HG02798 (cell line): Measurements from ENCODE around the gene GGNBP2.

Source experiments
- ATAC-seq: cut with Tn5 transposase; IDR thresholded peaks from one replicate; pipeline ENCODE4 v1.9.1; 2021; ENCODE audit warnings: mild to moderate bottlenecking; ENCODE audit not compliant: unreplicated experiment, poor library complexity

Gene GGNBP2

GRCh38 chr17:36512641-36513040 lies 32.1 kb upstream of the GGNBP2 start:
- no peak for ATAC-seq

- no peak for ATAC-seq
Measured at GRCh38 chr17:36514856-36515255, 29.9 kb upstream of the GGNBP2 start.

- ATAC-seq: no peak
Measured at GRCh38 chr17:36515837-36516236, 28.9 kb upstream of the GGNBP2 start.

- no peak for ATAC-seq
Measured at GRCh38 chr17:36523113-36523512, 21.6 kb upstream of the GGNBP2 start.

GRCh38 chr17:36524428-36524876 lies 20.3 kb upstream of the GGNBP2 start:
- no peak for ATAC-seq

- ATAC-seq: no peak
Measured at GRCh38 chr17:36525113-36525512, 19.6 kb upstream of the GGNBP2 start.

- ATAC-seq: no peak
Measured at GRCh38 chr17:36525888-36526287, 18.8 kb upstream of the GGNBP2 start.

GRCh38 chr17:36527621-36528250 lies 17.0 kb upstream of the GGNBP2 start:
- no peak for ATAC-seq

- ATAC-seq: no peak
Measured at GRCh38 chr17:36529121-36529520, 15.6 kb upstream of the GGNBP2 start.

GRCh38 chr17:36532435-36532975 lies 12.2 kb upstream of the GGNBP2 start:
- no peak for ATAC-seq

GRCh38 chr17:36533935-36534839 lies 10.5 kb upstream of the GGNBP2 start:
- peak; percentile 32 for ATAC-seq

GRCh38 chr17:36534840-36535668 lies 9.7 kb upstream of the GGNBP2 start, which contains the start of the genes MYO19 and PIGW:
Gene MYO19 (minus strand): TSS chr17:36534868. CDS start chr17:36532538, 2,330 bp downstream.
Gene PIGW (plus strand): TSS chr17:36534987. CDS start chr17:36537102, 2,115 bp downstream.
- peak; percentile 83 for ATAC-seq

- ATAC-seq: peak; percentile 22
Measured at GRCh38 chr17:36535669-36536081, 9.0 kb upstream of the GGNBP2 start.

- ATAC-seq: no peak
Measured at GRCh38 chr17:36540696-36541095, 4.0 kb upstream of the GGNBP2 start.

GRCh38 chr17:36542755-36543154 lies 2.0 kb upstream of the GGNBP2 start:
- no peak for ATAC-seq

GRCh38 chr17:36544044-36544306 lies 744 bp upstream of the GGNBP2 start:
- no peak for ATAC-seq

- peak; percentile 49 for ATAC-seq
Measured at GRCh38 chr17:36545077-36545464, 352 bp downstream of the GGNBP2 start.

GRCh38 chr17:36545465-36546417 lies 1.0 kb downstream of the GGNBP2 start:
- ATAC-seq: peak; percentile 80

- no peak for ATAC-seq
Measured at GRCh38 chr17:36546418-36547093, 1.8 kb downstream of the GGNBP2 start.
